DMS 273 (cell line): ENCODE data around the gene NXPE4.

Experiments
- DNase-seq: peaks from one replicate; lab custom pipeline; 2025; ENCODE audit not compliant: unreplicated experiment; lab: John Stamatoyannopoulos, UW

NXPE4 gene

GRCh38 chr11:114563077-114563476, 32.5 kb downstream of the NXPE4 start:
- no peak for DNase-seq

GRCh38 chr11:114562166-114562916, 33.2 kb downstream of the NXPE4 start:
- no peak for DNase-seq

- DNase-seq: no peak
Observed at GRCh38 chr11:114559425-114560310, 35.9 kb downstream of the NXPE4 start, which contains the start of gene NXPE1. Gene NXPE1 (minus strand): TSS chr11:114559881. CDS start chr11:114551201, 8,680 bp downstream.

GRCh38 chr11:114556135-114556534, 39.5 kb downstream of the NXPE4 start:
- no peak for DNase-seq

GRCh38 chr11:114553642-114554041, 41.9 kb downstream of the NXPE4 start:
- DNase-seq: no peak

GRCh38 chr11:114551060-114551459, 44.5 kb downstream of the NXPE4 start:
- no peak for DNase-seq

GRCh38 chr11:114525682-114526081, 69.9 kb downstream of the NXPE4 start:
- DNase-seq: no peak

- no peak for DNase-seq
Observed at GRCh38 chr11:114524122-114524521, 71.5 kb downstream of the NXPE4 start.

- DNase-seq: no peak
Observed at GRCh38 chr11:114522818-114523217, 72.8 kb downstream of the NXPE4 start.
